ENCODE results near the gene XXYLT1. TPM values are rescaled to one million over a fixed set of nuclear protein-coding genes. Genes with fewer than 3 reads are reported as not detected.

Gene XXYLT1
- total and polyA plus RNA-seq, 2 donors from 2014 or later, result 5.7 to 10.7 TPM

DNA sequence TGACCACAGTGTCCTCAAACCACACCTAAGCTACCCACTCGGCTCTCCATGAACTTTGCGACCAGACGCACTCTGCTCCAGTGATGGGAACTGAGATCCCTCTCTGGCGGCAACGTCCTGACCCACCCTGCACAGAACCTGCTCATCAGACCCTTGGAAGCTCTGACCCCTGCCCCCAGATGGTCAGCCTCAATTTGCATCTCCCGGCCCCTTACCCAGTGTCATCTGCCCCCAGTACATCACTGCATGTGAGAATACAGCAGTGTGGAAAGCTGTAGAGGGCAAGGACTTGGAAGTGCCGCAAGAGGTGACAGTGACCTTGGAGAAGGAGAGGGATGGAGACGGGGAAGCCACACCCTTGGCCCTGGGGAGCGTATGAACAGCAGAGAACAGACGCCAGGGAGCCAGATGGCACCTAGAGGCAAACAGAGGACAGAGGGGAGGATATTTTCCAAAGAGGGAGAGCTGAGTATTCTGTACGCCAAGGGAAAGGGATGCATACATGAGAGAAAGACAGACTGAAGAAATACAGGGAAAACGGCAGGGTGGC, 192.0 kb downstream of the XXYLT1 start:
- no peaks in the 10 kb centered on the region for H3K9me3 ChIP-seq (ENCODE audit: control insufficient read depth in 2 of 3, insufficient read depth in 1 of 3, low read length in 3 of 3)
- TF ChIP-seq, protein P1, sequence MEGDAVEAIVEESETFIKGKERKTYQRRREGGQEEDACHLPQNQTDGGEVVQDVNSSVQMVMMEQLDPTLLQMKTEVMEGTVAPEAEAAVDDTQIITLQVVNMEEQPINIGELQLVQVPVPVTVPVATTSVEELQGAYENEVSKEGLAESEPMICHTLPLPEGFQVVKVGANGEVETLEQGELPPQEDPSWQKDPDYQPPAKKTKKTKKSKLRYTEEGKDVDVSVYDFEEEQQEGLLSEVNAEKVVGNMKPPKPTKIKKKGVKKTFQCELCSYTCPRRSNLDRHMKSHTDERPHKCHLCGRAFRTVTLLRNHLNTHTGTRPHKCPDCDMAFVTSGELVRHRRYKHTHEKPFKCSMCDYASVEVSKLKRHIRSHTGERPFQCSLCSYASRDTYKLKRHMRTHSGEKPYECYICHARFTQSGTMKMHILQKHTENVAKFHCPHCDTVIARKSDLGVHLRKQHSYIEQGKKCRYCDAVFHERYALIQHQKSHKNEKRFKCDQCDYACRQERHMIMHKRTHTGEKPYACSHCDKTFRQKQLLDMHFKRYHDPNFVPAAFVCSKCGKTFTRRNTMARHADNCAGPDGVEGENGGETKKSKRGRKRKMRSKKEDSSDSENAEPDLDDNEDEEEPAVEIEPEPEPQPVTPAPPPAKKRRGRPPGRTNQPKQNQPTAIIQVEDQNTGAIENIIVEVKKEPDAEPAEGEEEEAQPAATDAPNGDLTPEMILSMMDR (IDR thresholded peaks at IDR 0.05; ENCODE audit: borderline replicate concordance, extremely low read depth, insufficient read depth), result no peak
- H3K36me3 ChIP-seq (ENCODE audit: control insufficient read depth in 2 of 3, insufficient read depth in 3 of 3, low read length in 3 of 3), result no peaks in the 10 kb centered on the region
- intact Hi-C loops (cut with DNase I), result no loop called here
- H3K4me3 ChIP-seq (ENCODE audit: low read length in 3 of 3), result no peak overlapping the region
- no peak overlapping the region for H3K27ac ChIP-seq (ENCODE audit: low read depth in 2 of 2, low read length in 2 of 2)
- H3K27me3 ChIP-seq (ENCODE audit: control insufficient read depth, insufficient read depth, low read length), result no peaks in the 10 kb centered on the region
- H3K9ac ChIP-seq (ENCODE audit: low read length in 3 of 3), result no peak overlapping the region
- DNase-seq (peak in 1 of 5 donors; percentile 61), FAIRE-seq (no peak)
- H3K4me1 ChIP-seq (ENCODE audit: control insufficient read depth in 2 of 3, insufficient read depth in 2 of 3, low read depth in 1 of 3, low read length in 3 of 3), result peaks cover 0 to 21% (median 20%) of the 10 kb centered on the region in 3 donors

DNA sequence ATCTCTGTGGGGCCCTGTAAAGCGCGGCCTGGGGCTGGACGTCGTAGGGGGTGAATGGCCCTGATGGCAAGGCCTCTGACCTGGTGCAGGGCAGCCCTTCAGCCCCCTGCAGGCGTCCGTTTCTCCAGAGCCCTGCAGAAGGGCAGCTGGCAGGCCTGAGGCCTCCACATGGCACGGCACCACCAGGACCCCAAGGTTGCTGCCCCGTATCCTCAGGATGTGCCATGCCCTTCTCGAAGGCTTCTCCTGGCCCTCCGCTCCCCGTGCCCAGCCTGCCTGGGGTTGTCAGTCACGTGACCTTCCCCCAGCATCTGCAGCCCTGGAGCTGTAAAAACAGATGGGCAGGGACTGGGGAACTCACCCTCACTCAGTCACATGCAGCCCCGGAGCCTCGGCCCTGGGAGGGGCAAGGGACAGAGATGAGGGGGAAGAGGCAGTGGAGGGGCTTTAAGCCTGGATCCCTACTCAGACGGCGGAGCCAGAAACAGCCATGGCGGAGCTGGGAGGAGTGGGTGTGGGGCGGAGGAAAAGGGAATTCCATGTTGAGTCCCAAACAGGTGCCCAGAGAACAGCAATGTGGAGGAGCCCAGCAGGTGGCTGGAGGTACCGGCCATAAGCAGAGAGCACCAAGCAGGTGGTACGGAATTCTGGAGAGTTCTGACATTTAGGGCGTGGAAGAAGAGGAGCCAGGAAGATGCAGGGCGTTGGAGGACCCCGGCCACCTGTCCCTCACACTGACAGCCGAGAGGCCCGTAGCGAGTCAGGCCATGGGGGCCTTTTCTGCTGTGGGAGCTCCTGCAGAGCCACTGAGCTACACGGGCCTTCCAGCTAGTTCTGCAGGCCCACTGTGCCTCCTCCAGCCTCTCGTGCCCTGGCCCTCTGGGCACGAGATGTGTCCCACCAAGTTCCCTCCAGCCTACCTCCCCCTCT, 193.1 kb downstream of the XXYLT1 start:
- no peak for FAIRE-seq
- Histone ChIP-seq H3K9me3 (ENCODE audit: control insufficient read depth in 2 of 3, insufficient read depth in 1 of 3, low read length in 3 of 3) (no peaks in the 10 kb centered on the region), H3K36me3 (ENCODE audit: control insufficient read depth in 2 of 3, insufficient read depth in 3 of 3, low read length in 3 of 3) (no peaks in the 10 kb centered on the region), H3K9ac (ENCODE audit: low read length in 3 of 3) (no peak overlapping the region), H3K4me3 (ENCODE audit: low read length in 3 of 3) (no peak overlapping the region), H3K4me1 (ENCODE audit: control insufficient read depth in 2 of 3, insufficient read depth in 2 of 3, low read depth in 1 of 3, low read length in 3 of 3) (peaks cover 0 to 21% (median 16%) of the 10 kb centered on the region in 3 donors), H3K27ac (ENCODE audit: low read depth in 2 of 2, low read length in 2 of 2) (no peak overlapping the region), H3K27me3 (ENCODE audit: control insufficient read depth, insufficient read depth, low read length) (no peaks in the 10 kb centered on the region)
- intact Hi-C loops (cut with DNase I), result no loop called here
- peak in 1 of 5 donors; percentile 71 for DNase-seq
- TF ChIP-seq, protein P1 (IDR thresholded peaks at IDR 0.05; ENCODE audit: borderline replicate concordance, extremely low read depth, insufficient read depth), result no peak

DNA sequence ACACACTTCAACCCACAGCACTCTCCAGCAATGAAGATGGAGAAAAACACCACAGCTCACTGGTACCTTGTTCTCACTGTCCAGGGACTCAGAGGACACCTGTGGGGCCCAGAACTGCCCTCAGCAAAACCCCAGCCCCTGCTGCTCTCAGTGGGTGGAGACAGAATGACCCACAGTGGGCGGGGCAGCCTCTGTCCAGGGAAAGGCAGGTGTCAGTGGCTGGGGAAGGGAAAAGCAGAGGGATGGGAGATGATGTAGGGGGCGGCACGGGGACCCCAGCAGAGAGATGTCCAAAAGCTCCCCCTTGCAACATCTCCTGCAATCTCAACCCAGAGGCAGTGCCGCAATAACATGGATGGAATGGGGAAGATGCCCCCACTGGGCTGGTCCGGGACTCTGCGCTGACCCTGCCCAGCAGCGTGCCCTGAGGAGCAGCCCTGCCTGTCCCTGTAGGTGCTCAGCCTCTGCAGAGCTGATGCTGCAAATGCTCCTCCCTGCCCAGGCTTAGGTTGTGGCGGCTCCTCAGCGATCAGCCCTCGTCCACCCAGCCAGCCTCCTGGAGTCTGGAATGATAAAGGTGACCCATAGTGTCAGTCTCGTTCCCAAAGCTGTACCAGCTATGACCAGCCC, 193.9 kb downstream of the XXYLT1 start:
- TF ChIP-seq, protein P1 (IDR thresholded peaks at IDR 0.05; ENCODE audit: borderline replicate concordance, extremely low read depth, insufficient read depth), result no peak
- Histone ChIP-seq H3K36me3 (ENCODE audit: control insufficient read depth in 2 of 3, insufficient read depth in 3 of 3, low read length in 3 of 3) (no peaks in the 10 kb centered on the region), H3K9ac (ENCODE audit: low read length in 3 of 3) (no peak overlapping the region), H3K4me1 (ENCODE audit: control insufficient read depth in 2 of 3, insufficient read depth in 2 of 3, low read depth in 1 of 3, low read length in 3 of 3) (peaks cover 0 to 19% (median 16%) of the 10 kb centered on the region in 3 donors), H3K27ac (ENCODE audit: low read depth in 2 of 2, low read length in 2 of 2) (no peak overlapping the region), H3K27me3 (ENCODE audit: control insufficient read depth, insufficient read depth, low read length) (no peaks in the 10 kb centered on the region), H3K9me3 (ENCODE audit: control insufficient read depth in 2 of 3, insufficient read depth in 1 of 3, low read length in 3 of 3) (no peaks in the 10 kb centered on the region), H3K4me3 (ENCODE audit: low read length in 3 of 3) (no peak overlapping the region)
- no peak for FAIRE-seq
- intact Hi-C loops (cut with DNase I), result no loop called here
- peak in 1 of 5 donors; percentile 62 for DNase-seq
